Measurements from ENCODE around the gene YTHDF1.
A peak's percentile ranks its signal among the peaks of the same experiment; 100 is the strongest.
"Not testable (repeated sequence)": the region's sequence is repeated elsewhere in the genome, so short reads cannot be mapped to it uniquely, and the experiment has no call there.

Gene YTHDF1

DNA sequence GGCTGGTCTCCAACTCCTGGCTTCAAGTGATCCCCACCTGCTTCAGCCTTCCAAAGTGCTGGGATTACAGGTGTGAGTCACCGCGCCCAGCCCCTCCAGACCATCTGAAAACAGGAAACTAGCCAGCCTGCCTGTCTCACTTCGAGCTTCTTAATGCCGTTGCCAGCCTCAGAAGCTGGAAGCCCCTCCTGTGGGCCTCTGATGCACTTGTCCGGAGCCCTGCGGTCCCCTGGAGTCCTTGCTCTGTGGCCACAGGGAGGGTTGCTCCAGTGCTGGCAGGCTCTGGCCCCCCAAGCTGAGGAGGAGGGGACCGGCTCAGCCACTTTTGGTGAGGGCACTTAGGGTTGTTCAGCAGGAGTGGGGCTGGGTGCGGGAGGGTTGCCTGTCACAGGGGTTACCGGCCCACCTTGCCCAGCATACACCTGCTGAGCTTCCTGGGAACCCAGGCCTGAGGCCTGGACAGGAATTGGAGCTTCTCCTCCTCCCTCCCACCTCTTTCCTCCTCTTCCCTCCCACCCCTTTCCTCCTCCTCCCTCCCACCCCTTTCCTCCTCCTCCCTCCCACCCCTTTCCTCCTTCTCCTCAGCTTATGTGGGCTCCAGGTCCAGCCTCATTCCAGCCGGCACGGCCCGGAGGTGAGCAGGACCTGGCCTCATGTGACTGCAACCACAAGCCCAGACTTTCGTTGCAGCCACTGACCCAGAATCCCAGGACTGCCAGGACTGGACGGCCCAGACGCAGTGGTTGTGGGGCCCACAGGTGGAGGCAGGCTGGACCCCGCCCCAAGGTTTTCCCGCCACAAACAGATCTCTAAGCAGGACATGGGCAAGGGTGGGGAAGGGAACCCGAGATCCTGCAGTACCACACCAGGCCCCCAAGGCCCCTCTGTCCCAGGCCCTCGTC, 10.4 kb upstream of the YTHDF1 start:
- no peak for DNase-seq

DNA sequence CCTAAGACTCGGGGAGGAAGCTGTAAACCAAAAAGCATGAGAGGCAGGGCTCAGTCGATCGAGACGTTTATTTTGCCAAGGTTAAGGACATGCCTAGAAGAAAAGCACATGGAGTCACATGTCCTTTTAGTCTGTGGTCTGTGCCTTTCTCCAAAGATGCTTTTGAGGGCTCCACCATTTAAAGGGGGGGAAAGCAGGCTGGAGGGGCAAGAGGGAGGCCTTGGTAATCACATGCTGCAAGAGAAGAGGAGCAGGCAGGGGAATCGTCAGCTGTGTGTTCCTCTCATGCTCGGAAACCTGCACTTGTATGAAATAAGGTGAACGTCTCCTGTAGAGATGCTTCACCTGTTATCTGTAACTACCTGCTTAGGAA, 9.1 kb upstream of the YTHDF1 start:
- DNase-seq, result no peak

DNA sequence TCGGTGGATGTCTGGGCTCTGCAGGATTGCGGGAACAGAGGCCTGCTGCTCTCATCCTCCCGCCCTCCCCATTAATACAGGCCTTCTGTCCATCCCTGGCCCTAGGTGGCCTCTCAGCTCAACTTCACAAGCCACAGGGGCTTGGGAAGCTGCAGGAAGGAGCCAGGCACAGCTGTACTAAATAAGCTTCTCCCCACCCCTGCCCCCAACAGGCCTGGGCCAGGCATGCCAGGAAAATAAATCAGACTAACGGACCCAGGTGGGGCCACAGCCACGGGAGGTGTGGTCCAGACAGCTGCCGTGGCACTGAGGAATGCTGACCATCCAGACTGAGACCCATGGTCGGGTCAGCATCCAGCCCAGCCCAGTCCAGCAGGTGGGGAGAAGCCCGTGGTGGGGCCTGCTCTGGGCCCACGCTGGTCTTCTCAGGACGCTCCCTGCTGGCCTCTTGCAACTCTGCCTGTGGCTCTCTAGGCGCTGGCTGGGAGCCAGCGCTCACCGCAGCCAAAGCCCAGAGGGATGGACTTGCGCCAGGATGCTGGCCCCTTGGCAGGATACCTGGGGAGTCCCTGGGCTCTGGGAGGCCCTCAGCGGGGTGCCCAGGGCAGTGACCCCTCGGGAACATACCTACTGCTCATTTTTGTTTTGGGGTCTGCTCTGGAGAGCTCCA, 8.6 kb upstream of the YTHDF1 start:
- DNase-seq, result no peak

DNA sequence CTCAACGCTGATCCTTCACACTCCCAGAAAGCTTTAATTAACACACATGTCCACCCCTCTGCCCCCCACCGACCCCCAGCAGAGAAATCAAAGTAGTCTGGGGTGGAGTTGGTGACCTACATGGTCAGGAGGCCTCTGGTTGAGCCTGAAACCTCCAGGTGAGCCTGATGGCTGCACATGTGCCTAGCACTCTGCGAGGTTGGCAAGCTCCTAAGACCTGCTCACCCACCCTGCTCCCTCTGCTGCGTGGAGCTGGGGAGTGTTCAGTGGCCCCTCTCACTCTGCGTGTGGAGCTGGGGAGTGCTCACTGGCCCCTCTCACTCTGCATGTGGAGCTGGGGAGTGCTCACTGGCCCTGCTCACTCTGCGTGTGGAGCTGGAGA, 7.9 kb upstream of the YTHDF1 start:
- DNase-seq, result no peak

DNA sequence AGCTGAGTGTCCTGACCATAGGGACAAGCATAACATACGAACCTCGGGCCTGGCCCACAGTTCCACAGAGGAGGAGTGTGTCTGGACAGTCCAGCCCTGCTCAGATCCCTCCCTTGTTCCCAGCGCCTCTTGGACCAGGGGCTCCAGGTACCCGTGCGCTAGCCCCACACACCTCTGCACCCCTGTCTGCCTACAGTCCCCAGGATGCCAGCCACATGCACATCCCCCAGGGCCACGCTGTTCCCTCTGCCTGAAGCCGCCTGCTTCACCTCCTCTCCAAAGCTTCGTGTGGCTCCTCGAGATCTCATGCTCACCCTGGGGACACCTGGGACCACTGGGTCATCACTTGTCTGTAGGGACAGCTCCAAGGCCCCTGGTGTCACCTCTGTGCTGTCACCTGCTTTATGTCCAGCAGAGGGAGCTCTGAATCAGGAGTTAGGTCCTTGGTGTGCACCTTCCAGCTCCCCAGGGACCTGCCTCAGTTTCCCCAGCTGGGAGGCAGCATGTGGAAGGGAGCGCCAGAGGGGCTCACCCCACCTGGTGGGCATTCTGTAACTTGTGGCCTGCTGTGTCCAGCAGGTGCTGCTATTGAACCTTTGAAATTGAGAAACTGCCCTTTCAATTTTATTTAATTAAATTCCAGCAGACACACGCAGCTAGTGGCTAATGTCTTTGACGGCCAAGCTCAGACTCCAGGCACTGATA, 7.3 kb upstream of the YTHDF1 start:
- peak; percentile 16 to 67 for DNase-seq

DNA sequence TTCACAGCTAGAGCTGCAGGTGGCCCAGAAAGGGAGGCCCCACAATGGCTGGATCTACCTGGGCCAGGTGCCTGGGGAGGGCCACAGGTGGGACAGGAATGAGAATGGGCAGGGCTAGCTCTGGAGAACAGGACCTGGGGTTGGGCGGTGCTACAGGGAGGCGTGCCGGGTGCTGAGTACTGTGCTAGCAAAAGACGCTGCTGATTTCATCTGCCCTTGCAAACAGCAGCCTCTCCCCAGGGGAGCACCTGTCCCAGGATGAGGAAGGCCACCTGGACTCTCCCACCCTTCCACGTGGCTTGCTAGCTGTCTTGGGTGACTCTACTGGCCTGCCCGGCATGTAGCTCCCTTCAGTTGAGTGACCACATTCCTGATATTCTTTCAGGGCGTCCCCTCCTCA, 6.6 kb upstream of the YTHDF1 start:
- no peak for DNase-seq

DNA sequence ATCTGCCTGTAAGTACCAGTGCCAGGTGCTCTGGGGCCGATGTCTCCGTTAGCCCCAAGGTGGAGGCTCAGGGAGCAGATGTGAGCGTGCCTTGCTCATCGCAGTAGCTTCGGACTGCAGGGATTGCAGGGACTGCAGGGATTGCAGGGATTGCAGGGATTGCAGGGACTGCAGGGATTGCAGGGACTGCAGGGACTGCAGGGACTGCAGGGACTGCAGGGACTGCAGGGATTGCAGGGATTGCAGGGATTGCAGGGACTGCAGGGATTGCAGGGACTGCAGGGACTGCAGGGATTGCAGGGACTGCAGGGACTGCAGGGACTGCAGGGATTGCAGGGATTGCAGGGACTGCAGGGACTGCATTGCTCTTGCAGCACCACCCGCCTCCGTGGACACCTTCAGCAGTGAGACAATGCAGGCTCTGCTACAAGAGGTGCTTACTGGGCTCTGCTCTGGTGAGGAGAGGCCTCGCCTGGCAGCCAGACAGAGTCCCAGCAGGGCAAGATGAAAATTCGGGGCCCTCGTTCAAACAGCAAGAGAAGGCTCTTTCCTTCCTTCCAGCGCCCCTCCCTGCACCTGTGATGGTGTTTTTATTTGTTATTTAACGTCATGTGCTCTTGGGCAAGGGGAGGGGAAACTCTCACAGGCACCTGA, 5.6 kb upstream of the YTHDF1 start:
- not testable (repeated sequence) for DNase-seq

DNA sequence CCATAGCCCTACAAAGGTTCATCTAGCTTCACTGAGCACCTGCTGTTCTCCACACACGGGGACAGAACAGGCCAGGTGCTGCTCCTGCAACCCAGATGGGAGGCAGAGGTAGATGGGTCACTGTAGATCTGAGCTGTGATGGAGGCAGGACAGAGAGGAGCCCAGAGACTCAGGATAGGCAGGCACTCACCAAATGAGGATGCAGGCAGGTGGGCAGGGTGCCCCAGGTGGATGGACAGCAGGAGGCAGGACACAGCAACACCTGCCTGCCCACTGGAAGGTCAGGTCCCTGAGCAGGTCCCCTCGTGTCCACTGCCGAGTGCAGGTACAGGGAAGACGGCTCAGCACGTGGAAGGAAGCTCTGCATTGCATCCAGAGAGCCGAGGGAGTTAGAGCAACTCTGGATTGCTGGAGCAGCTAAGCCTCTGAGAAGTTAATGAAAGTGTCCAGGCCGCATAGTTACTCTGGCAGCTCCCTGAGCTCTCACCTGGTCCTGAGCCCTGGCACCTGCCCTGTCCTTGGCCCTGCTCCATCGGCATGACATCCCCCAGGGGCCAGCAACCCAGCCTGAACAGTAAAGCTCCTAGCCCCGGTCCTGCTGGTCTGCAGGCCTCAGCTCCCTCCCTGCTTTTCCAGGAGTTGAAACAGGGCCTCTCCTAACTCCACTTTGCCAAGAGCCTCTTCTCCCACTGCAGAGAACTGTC, 4.9 kb upstream of the YTHDF1 start:
- no peak for DNase-seq

DNA sequence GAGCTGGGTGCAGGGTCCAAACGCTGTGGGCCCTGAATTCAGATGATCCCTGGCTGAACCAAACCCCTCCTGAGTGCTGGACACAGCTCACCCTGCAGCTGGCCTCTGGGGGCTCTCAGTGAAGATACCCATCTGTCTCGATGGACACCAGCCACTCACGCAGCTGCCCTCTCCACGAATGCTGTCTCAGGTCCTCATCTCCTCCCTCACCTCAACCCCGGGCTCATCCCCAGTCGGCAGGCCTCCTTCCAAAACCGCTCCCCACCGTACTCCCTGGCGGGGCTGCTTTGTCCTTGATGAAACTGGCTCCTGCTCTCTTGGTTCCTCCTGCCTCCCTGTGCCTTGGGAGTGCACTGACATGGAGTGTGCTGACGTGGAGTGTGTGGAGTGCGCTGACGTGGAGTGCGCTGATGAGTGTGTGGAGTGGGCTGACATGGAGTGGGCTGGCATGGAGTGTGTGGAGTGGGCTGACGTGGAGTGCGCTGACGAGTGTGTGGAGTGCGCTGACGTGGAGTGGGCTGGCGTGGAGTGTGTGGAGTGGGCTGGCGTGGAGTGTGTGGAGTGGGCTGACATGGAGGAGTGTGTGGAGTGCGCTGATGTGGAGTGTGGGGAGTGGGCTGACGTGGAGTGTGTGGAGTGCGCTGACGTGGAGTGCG, 4.1 kb upstream of the YTHDF1 start:
- DNase-seq, result no peak

DNA sequence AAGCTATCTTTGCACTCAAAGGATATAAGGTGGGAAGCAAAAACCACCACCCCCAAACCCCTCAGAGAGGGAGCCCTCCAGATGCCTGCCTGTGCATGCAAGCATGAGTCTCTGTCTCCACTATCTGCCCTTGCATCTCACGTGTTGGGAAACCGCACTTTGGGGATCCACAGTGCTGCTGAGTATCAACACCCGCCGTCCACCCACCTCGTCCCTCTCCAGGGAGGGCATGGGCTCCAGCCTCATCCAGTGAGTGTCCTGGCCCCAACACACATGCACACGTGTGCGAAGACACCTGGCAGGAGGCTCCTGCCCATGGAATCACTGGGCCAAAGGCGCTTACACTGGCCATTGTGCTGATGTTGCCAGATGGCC, 3.5 kb upstream of the YTHDF1 start:
- no peak for DNase-seq

DNA sequence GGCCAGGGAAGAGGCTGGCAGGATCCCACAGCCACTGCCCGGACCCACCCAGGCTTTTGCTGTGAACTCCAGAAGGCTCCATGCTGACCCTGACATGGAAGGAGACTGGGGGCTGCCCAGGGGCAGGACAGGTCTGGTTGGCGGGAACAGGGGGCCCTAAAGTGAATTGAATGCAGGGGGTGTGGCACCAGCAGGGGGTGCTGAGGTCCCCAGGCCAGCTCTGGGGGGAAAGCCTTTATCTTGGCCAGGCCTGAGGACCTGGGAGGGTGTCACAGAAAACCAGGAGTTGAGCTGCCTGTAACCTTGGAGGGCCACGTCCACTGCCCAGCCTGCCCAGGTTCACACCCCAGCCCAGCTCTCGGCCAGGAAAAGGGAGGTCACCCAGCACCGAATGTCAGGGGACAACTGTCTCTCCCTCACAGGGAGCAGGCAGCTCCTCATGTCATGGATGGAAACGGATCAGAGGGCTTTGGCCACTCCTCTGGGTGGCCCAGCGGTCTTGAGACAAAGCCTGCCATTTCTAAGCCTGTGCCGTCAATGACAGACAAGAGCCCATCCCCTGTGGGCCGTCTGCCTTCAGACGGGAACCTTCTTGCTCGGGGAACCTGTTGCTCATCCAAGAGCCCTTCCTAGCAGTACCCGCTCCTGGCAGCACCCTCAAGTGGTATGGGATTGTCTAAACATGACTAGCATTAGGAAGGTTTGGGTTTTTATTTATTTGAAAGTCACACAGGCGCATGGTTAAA, 2.9 kb upstream of the YTHDF1 start:
- DNase-seq, result no peak

DNA sequence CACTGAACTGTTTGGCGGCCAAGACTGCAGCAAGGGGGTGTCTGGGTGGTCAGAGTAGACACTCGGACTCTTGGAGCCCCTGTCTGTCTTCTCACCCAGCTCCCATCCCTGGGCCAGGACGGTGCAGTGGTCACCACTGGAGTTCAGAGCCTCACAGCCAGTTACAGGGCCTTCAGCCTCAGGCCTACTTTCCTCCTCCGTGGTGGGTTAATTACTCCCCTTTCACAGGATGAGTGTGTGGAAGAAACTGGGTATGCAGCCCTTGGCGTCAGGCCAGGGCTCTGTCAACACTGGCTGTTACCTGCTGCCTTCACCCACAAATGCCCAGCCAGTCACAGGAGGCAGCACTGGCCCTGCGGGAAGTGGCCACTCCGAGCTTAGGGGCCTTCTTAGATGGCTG, 1.8 kb upstream of the YTHDF1 start:
- DNase-seq, result no peak

DNA sequence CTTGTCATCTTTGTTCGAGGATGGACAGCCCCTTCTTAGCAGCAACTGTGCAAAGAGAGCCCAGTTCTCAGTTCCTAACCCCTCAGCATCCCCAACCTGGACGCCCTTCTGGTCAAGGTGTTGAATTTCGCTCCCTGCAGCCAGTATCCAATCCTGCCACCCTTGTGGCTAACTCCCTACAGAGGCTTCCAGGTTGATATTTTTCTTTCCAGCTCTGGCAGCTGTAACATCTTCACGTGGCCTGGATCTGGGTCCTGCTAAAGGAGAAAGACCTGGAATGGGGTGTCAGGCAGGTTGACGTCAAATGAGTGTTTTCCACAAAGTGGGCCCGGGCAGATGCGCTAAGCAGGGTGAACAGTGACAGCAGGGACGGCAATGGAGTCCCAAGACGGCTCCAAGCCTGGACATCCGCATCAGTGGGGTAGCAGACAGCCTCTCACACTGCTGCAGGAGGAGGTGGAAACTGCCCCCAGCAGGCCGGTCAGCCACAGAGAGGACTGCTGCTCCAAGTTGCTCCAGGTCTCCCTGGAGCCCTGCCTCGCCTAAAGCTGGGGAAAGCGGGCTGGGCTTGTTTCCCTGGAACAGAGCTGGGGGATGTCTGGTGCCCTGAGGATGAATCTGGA, 1.0 kb upstream of the YTHDF1 start:
- DNase-seq, result no peak

DNA sequence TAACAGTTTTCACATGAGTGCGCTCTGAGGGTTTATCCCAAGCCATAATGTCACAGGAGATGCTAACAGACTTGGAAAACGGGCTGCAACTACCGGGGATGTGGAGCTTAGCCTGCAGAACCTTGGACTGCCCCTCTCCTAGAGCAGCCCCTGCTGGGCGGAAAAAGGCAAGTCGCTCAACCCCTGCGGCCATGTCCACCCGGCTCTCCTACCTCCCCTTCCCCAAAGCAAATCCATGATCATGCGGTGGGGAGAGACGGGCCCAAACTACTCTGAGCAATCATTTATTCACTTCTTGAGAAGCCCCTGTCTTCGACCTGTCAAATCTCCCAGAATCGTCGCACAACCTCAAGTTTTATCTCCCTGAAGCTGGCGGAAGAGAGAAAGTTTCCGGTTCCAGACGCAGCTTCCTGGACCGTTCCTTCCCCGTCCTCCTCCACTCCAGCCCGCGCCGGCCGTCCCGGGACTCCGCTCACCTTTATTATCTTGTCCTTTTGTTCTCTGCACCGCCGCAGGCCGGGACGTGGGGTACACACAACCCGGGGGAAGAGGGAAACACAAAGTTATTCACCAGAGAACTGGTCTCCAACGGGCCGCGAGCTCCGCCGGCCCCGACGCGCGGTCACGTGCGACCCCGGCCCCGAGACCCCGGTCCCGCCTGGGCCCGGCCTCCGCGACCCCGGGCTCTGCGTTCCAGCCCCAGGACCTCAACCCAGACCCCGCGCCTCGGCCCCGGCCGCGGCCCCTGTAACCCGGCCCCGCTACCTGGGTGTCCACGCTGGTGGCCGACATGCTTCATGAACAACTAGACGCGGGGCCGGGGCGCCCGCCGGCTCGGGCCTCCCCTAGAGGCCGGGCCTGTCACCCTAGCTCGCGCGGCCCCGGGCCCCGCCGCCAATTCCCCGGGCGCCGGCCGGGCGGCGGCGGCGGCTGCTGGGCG, 560 bp downstream of the YTHDF1 start:
- DNase-seq, result no peak

DNA sequence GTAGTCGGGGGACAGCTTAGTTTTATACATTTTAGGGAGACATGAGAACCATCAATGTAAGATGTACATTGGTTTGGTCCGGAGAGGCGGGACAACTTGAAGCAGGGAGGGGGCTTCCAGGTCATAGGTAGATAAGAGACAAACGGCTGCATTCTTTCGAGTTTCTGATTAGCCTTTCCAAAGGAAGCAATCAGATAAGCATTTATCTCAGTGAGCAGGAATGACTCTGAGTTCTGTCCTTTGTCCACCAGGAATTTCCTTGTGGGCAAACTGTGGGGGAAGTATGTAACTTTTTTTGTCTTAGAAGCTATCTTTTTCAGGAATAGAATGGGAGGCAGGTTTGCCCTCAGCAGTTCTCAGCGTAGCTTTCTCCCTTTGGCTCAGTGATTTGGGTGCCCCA, 1.4 kb downstream of the YTHDF1 start:
- no peak for DNase-seq

DNA sequence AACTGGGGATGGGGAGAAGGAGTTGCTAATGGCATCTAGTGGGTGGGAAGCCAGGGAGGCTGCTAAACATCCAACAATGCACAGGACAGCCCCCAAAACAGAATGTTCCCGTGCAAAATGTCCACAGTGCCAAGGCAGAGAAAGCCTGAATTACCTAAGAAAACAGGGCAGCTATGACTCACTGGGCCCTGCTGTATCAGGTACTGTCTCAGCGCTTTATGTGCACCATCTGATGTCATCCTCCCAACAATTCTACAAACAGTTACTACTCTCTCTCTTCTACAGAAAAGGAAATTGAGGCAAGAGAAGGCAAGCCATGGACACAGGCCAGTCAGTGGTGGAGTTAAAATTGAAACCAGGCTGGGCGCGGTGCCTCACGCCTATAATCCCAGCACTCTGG, 3.1 kb downstream of the YTHDF1 start:
- no peak for DNase-seq

DNA sequence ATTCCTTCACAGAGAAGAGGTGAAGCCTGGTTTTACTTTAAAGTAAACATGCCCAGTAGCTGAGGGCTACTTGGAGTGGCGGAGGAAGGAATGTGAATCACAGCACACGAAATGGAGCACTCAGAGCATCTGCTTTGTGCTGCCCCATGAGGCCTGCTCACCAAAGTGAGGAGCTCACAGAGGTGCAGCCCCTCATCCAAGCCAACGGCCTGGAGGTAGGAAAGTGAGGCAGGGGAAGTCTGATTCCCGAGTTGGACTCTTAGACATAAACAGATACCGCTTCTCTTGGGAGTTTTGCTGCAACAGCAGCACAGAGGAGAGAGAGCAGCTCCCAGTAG, 3.6 kb downstream of the YTHDF1 start:
- DNase-seq, result no peak

DNA sequence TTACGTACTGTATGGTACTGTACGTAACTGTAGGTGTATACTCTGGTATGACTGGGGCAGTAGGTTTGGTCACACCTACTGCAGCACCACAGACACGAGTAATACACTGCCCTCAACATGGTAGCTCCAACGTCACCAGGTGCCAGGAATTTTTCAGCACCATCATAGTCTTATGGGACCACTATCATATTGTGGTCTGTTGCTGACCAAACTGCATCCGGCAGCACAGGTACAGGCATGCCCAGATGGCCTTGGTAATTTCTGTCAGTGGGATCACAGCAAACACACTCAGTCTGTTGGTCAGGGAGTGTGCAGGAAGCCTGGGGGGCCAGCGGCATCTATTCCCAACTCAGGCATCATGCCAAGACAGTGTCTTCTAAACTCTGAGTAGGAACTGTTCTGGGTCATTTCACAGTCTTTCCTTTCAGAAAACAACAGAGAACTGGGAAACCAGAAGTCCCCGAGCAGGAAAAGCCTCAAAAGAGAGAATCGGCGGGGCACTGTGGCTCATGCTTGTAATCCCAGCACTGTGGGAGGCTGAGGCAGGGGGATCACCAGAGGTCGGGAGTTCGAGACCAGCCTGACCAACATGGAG, 5.8 kb downstream of the YTHDF1 start:
- DNase-seq, result no peak

DNA sequence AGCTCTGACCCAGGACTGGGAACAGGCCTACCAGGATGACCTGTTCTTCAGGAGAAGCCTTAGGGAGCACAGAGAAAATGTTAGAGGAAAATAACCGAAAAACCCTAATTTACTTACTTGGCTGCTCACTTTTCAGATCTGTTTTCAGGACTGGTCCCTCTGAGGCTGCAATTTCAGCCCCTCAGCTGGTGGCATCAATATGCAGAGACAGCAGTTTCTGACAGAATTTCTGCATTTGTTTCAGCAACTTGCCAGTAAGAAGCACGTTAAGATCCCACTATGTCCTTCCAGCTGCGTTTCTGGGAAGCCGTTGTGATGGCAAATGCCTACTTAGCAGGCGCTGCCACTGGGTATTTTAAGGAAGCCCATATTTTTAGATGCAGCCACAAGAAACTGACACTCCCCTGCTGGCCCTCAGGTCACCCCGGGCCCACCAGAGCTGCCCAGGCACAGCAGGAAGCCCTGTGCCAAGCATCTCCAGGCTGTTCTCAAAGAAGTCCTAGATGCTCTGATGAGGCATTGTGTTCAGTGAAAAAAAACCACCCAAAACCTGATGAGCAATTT, 7.5 kb downstream of the YTHDF1 start:
- no peak for DNase-seq

Measured in NCI-H1930 (cell line).